GM12874 (cell line): ENCODE measurements around the gene RNASE13.

ENCODE experiments used
- CTCF ChIP-seq: IDR thresholded peaks from 2 replicates; pipeline ENCODE4 v1.5.1; 2011; ENCODE audit warnings: low read depth, mild to moderate bottlenecking, control low read depth, low read length, moderate library complexity; ENCODE audit not compliant: insufficient read depth

RNASE13 gene

GRCh38 chr14:21039585-21040369 is 5.2 kb upstream of the RNASE13 start:
- TF ChIP-seq CTCF = peak; percentile 47

GRCh38 chr14:21038441-21039422 is 4.1 kb upstream of the RNASE13 start:
- no peak for TF ChIP-seq CTCF

- no peak for TF ChIP-seq CTCF
Measured at GRCh38 chr14:21037156-21037555, 2.5 kb upstream of the RNASE13 start.

- no peak for TF ChIP-seq CTCF
Measured at GRCh38 chr14:21036751-21037150, 2.1 kb upstream of the RNASE13 start.

GRCh38 chr14:21033133-21033698 is 1.4 kb downstream of the RNASE13 start:
- TF ChIP-seq CTCF = no peak

- TF ChIP-seq CTCF = no peak
Measured at GRCh38 chr14:21032326-21033132, 2.1 kb downstream of the RNASE13 start.

GRCh38 chr14:21030531-21030930 is 4.1 kb downstream of the RNASE13 start:
- no peak for TF ChIP-seq CTCF
